ENCODE results near the gene SLCO1B1. TPM values are rescaled to one million over a fixed set of nuclear protein-coding genes. Genes with fewer than 3 reads are reported as not detected.
"Not testable (repeated sequence)": the region's sequence is repeated elsewhere in the genome, so short reads cannot be mapped to it uniquely, and the experiment has no call there.

The SLCO1B1 gene
- total RNA-seq (2014; rRNA removed) (not detected in 2 replicates), Bru-seq, nascent RNA (percentile 34 among the genes with signal in this experiment), BruChase-seq, experiment 1, labeled RNA remaining after a 6-hour chase (percentile 35 among the genes with signal in this experiment), BruChase-seq, experiment 2, labeled RNA remaining after a 2-hour chase (percentile 34 among the genes with signal in this experiment)
- long read RNA-seq = 0 reads

DNA sequence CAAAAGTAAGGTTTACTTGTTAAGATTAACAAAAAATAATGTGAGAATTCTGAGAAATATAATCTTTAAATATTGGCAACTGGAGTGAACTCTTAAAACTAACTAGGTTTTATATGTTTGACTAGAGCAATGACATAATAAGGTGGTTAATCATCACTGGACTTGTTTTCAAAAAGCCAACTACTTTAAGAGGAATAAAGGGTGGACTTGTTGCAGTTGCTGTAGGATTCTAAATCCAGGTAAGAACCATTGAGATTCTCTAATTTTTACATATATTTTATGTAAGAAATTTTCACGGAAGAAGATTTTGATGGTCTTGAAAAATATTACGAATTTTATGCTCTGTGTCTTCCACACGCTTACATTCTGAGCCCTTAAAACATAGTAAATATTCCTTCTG is at the start of gene SLCO1B1:
Gene SLCO1B1 (plus strand): TSS at position 197 of the 400 bp plus-strand sequence. CDS start 10,381 bp downstream, outside the sequence.
- no peaks in the 10 kb centered on the region for H3K27me3 ChIP-seq (ENCODE audit: low read length)
- DNase-seq (no peak), ATAC-seq (peak; percentile 31)
- H4K20me1 ChIP-seq (ENCODE audit: low read length) = no peaks in the 10 kb centered on the region
- no peaks in the 10 kb centered on the region for H3K9me3 ChIP-seq (ENCODE audit: low read length)
- H3K4me3 ChIP-seq (ENCODE audit: low read length) = no peak within 1 kb of the TSS
- intact Hi-C loops (cut with micrococcal nuclease) = no loop called here
- no TSS peak for BruUV-seq (replicated peaks)
- H3K9ac ChIP-seq (ENCODE audit: low read length) = no peak within 1 kb of the TSS
- H3K27ac ChIP-seq (ENCODE audit: low read length) = no peak within 1 kb of the TSS
- H3K9me2 ChIP-seq (replicated peaks; ENCODE audit: low read length) = no peaks in the 10 kb centered on the region
- ChIA-PET POLR2A (ENCODE audit: unreplicated experiment) (no interaction called here), CTCF (no interaction called here)
- no peak within 1 kb of the TSS for H2AFZ ChIP-seq (ENCODE audit: low read length)
- H3K4me1 ChIP-seq (ENCODE audit: insufficient read depth, low read length) = no peaks in the 10 kb centered on the region
- H3K36me3 ChIP-seq (ENCODE audit: low read depth, low read length) = no peaks in the 10 kb centered on the region
- no peaks in the 10 kb centered on the region for H3K79me2 ChIP-seq (ENCODE audit: low read length)
- no peak within 1 kb of the TSS for H3K4me2 ChIP-seq (ENCODE audit: low read length)
- TF ChIP-seq EZH2phosphoT487 (IDR thresholded peaks at IDR 0.05; ENCODE audit: borderline replicate concordance, low read length) = no peak
- TF ChIP-seq CTCF (conservative IDR thresholded peaks at IDR 0.05; ENCODE audit: low read depth, low read length) = no peak
- no peak for TF ChIP-seq EZH2 (IDR thresholded peaks at IDR 0.05; ENCODE audit: low read length, unreplicated experiment)
- no peaks in the 10 kb centered on the region for H3F3A ChIP-seq (ENCODE audit: low read length, unreplicated experiment)

- H3K27ac ChIP-seq (ENCODE audit: low read length); H3K4me3 ChIP-seq (ENCODE audit: low read length); H2AFZ ChIP-seq (ENCODE audit: low read length); H3K9ac ChIP-seq (ENCODE audit: low read length); H3K36me3 ChIP-seq (ENCODE audit: low read depth, low read length); ATAC-seq; CTCF ChIA-PET; H3K79me2 ChIP-seq (ENCODE audit: low read length); H4K20me1 ChIP-seq (ENCODE audit: low read length); H3K4me2 ChIP-seq (ENCODE audit: low read length); H3K27me3 ChIP-seq (ENCODE audit: low read length); DNase-seq; H3K9me2 ChIP-seq (replicated peaks; ENCODE audit: low read length); H3K4me1 ChIP-seq (ENCODE audit: insufficient read depth, low read length); BruUV-seq (replicated peaks); H3K9me3 ChIP-seq (ENCODE audit: low read length); intact Hi-C loops (cut with micrococcal nuclease); H3F3A ChIP-seq (ENCODE audit: low read length, unreplicated experiment); POLR2A ChIA-PET (ENCODE audit: unreplicated experiment): not testable (repeated sequence)
Observed at GRCh38 chr12:21084753-21085152, 46.2 kb upstream of the SLCO1B1 start.

DNA sequence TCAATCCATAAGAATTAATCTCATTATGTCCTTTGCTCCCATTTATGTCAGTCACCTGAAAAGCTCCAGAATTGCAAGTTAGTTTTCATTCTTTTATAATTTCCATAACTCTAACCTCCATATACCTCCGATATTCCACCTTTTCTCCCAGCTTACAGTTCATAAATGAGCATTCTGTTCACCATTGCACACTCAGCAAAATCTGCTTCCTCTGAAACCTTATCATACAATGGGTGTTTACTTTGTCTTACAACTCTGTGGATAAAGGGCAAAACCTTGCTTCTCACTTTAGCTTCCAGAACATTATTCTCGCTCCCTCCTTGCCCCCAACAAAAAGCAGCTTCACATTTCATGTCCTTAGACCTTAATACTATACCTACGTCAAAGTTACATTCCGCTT is 19.3 kb upstream of the SLCO1B1 start:
- H3K27ac ChIP-seq (ENCODE audit: low read length) = no peak overlapping the region

More for the DNA sequence above, 19.3 kb upstream of the SLCO1B1 start:
- Histone ChIP-seq H3K27me3 (ENCODE audit: low read length) (no peaks in the 10 kb centered on the region), H3K9me3 (ENCODE audit: low read length) (no peaks in the 10 kb centered on the region), H3K4me2 (ENCODE audit: low read length) (no peak overlapping the region), H3K4me1 (ENCODE audit: insufficient read depth, low read length) (no peaks in the 10 kb centered on the region), H2AFZ (ENCODE audit: low read length) (no peak overlapping the region), H3K9ac (ENCODE audit: low read length) (no peak overlapping the region), H3K9me2 (replicated peaks; ENCODE audit: low read length) (no peaks in the 10 kb centered on the region), H3K36me3 (ENCODE audit: low read depth, low read length) (no peaks in the 10 kb centered on the region), H3F3A (ENCODE audit: low read length, unreplicated experiment) (no peaks in the 10 kb centered on the region), H3K79me2 (ENCODE audit: low read length) (no peaks in the 10 kb centered on the region), H3K4me3 (ENCODE audit: low read length) (no peak overlapping the region), H4K20me1 (ENCODE audit: low read length) (no peaks in the 10 kb centered on the region)
- no peak for TF ChIP-seq EZH2 (IDR thresholded peaks at IDR 0.05; ENCODE audit: low read length, unreplicated experiment)
- TF ChIP-seq EZH2phosphoT487 (IDR thresholded peaks at IDR 0.05; ENCODE audit: borderline replicate concordance, low read length) = no peak
- TF ChIP-seq CTCF (conservative IDR thresholded peaks at IDR 0.05; ENCODE audit: low read depth, low read length) = no peak
- ChIA-PET CTCF (no interaction called here), POLR2A (ENCODE audit: unreplicated experiment) (no interaction called here)
- BruUV-seq (replicated peaks) = no TSS peak
- intact Hi-C loops (cut with micrococcal nuclease) = no loop called here
- ATAC-seq = no peak
- DNase-seq = no peak

Data from PC-3 (cell line).